ENCODE measurements around the gene TSC22D3. TPM values are rescaled to one million over a fixed set of nuclear protein-coding genes. Genes with fewer than 3 reads are reported as not detected.

Gene TSC22D3
- polyA plus RNA-seq, 1 experiment, result 34.7 TPM

DNA sequence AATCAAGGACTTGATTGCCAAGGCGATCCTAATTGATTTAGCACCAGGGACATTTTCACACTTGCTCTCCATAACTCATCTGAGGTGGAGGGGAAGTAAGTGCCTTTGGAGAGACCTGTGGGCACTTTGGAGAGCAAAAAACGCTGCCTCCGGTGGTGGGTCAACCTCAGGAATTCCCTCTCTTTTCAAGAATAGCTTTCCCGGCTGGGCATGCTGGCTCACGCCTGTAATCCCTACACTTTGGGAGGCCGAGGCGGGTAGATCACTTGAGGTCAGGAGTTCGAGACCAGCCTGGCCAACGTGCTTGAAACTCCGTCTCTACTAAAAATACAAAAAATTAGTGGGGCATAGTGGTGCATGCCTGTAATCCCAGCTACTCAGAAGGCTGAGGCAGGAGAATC, 98.1 kb downstream of the TSC22D3 start:
- DNase-seq (ENCODE audit: low read depth), result no peak
- ChIA-PET CTCF (interaction anchor here (1.2 kb wide), 1 partner anchor 34 kb away, joined by 3 read pairs; no protein-coding TSS in a partner anchor), POLR2A (no interaction called here)
- TF ChIP-seq CTCF (IDR thresholded peaks at IDR 0.05; ENCODE audit: insufficient read depth, low read depth, low read length), result no peak
- Histone ChIP-seq H3K36me3 (ENCODE audit: control insufficient read depth, insufficient read depth, low read length) (no peaks in the 10 kb centered on the region), H3K27me3 (ENCODE audit: control insufficient read depth, insufficient read depth, low read length) (no peaks in the 10 kb centered on the region), H3K4me3 (ENCODE audit: low read depth, low read length) (no peak overlapping the region)

DNA sequence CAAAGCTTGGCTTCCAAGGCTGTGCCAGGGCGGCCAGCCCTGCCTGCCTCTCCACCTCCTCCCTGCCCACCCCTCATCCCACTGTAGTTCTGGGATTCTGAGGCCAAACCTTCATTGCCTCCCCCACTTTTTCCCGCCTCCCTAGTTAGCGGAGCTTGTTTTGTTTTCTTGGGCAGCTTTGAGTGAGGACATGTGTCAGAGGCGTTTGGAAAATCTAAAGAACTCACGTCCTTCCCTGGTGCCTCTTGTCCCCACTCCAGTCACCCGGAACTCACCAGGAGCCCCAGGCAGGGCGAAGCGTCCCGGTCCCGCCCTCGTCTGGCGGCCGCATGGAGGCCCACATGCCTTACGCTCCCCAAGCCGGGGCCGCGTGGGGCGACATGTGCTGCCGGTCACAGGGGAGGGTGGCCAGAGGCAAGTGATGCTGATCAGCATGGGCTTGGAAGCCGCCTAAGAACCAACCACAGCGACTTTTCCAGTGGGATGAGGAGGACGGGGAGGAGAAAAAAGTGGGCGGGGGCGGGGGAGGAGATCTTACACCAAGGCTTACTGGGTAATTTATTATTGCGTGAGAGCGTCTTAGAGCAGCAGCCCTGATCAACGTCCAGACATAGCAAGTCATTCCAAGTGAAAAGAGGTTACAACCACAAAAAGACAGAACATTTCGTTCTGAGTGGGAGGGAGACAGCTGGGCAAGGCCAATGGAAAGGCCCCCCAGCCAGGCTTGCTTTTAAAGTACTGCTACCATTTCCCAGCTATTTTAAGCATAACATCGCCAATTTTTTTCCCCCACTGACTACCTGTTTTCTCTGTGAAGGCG, 98.8 kb downstream of the TSC22D3 start:
- CTCF ChIA-PET, result interaction anchor here (1.0 kb wide), 1 partner anchor 40 kb away, joined by 3 read pairs; no protein-coding TSS in a partner anchor
- POLR2A ChIA-PET, result no interaction called here
- 0 out of 2 replicates have a peak, but pooled peaks have one; percentile 2 for TF ChIP-seq CTCF (IDR thresholded peaks at IDR 0.05; ENCODE audit: insufficient read depth, low read depth, low read length)

GRCh38 chrX:107675823-107676555, 99.6 kb downstream of the TSC22D3 start:
- H3K27me3 ChIP-seq (ENCODE audit: control insufficient read depth, insufficient read depth, low read length), result no peaks in the 10 kb centered on the region
- ChIA-PET POLR2A (no interaction called here), CTCF (interaction anchor here (1.0 kb wide), 1 partner anchor 40 kb away, joined by 3 read pairs; no protein-coding TSS in a partner anchor)
- no peaks in the 10 kb centered on the region for H3K36me3 ChIP-seq (ENCODE audit: control insufficient read depth, insufficient read depth, low read length)
- no peak for DNase-seq (ENCODE audit: low read depth)
- H3K4me3 ChIP-seq (ENCODE audit: low read depth, low read length), result peak overlapping the region; percentile 45
- no peak for TF ChIP-seq CTCF (IDR thresholded peaks at IDR 0.05; ENCODE audit: insufficient read depth, low read depth, low read length)

More for the DNA sequence above, 98.8 kb downstream of the TSC22D3 start:
- Histone ChIP-seq H3K4me3 (ENCODE audit: low read depth, low read length) (peak overlapping the region; percentile 45), H3K27me3 (ENCODE audit: control insufficient read depth, insufficient read depth, low read length) (no peaks in the 10 kb centered on the region), H3K36me3 (ENCODE audit: control insufficient read depth, insufficient read depth, low read length) (no peaks in the 10 kb centered on the region)
- DNase-seq (ENCODE audit: low read depth), result peak; percentile 59

DNA sequence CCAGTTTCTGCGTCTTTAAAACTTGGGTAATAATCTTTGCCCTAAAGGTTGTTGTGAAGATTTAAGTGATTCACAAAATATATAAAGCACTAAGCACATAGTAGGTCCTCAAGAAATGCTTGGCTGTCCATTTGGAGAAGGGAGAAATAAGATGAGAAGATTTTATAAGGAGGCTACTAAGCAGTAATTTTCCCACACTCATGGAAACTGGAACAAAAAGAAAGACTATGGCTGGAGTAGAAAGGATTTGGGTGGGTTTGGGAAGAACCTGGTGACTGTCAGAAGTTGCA, 100.3 kb downstream of the TSC22D3 start:
- CTCF ChIA-PET, result interaction anchor here (1.8 to 3.6 kb wide), 2 partner anchors 10 to 101 kb away, joined by 7 to 19 read pairs; partner anchors contain the start of genes NCBP2L and TSC22D3
- Histone ChIP-seq H3K4me3 (ENCODE audit: low read depth, low read length) (no peak overlapping the region), H3K36me3 (ENCODE audit: control insufficient read depth, insufficient read depth, low read length) (no peaks in the 10 kb centered on the region), H3K27me3 (ENCODE audit: control insufficient read depth, insufficient read depth, low read length) (no peaks in the 10 kb centered on the region)
- TF ChIP-seq CTCF (IDR thresholded peaks at IDR 0.05; ENCODE audit: insufficient read depth, low read depth, low read length), result no peak
- POLR2A ChIA-PET, result interaction anchor here (0.6 kb wide), 1 partner anchor 52 kb away, joined by 3 read pairs; no protein-coding TSS in a partner anchor
- DNase-seq (ENCODE audit: low read depth), result no peak

All from BJ (cell line).